ENCODE results near the gene PCSK6.

PCSK6 gene

DNA sequence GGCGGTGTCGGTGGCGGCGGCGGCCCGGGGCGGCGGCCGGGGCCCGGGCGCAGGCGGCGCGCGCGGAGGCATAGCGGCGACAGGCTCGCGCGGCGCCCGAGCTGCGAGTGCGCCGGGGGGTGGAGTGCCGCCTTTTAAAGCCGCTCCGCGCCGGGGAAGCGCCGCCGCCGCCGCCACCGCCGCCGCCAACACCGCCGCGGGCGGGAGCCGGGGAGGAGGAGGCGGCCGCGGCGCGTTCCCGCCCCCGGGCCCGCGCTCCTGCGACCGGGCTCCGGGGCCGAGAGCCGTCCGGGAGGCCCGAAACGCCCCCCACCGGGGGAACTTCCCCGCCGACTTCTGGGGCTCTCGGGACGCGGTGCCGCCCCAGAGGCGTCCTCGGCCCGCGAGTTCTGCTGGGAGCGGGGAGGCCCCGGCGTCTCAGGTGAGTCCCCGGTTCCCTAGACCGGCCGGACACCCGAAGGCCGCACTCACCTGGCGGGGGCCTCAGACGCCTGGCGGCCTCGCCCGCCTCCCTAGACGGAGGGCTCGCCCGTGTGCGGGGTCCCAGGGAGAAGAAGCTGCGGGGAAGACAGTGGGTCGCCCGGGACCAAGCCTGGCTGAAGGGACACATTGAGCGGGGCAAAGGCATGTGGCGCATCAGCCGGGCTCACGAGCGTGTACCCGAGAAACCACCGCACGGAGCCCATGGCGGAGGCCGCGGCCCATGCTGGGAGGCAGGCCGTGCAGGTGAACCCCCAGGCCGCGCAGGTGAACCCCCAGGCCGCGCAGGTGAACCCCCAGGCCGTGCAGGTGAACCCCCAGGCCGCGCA, at the start of gene PCSK6:
Gene PCSK6, minus strand, starts transcription at position 109 of the 809 bp plus-strand sequence. Its CDS starts 37 bp downstream, at position 72.
- intact Hi-C loops (cut with DNase I) = loop anchor here (10.0 kb wide), 1 partner anchor 185 kb away; no protein-coding TSS in a partner anchor
- peak in 36 of 42 donors; percentile 34 to 88 (median 71) for DNase-seq

DNA sequence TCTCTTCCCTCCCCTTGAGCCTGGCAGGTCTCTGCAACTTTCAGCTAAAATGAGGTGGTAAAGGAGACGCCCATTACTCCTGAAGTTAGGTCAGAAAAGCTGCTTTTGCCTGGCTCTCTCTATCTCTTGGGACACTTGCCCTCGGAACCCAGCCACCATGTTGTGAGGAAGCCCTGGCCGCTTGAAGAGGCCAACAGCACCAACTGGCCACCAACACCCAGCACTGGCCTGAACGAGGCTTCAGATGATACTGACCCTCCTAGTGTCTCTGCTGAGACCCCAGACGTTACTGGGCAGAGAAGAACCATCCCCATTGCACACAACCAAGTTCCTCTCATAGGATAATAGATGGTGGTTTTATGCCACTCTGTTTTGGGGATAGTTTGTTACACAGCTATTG, 49.5 kb upstream of the PCSK6 start:
- intact Hi-C loops (cut with DNase I) = no loop called here
- peak in 3 of 42 donors; percentile 8 to 34 (median 20) for DNase-seq

DNA sequence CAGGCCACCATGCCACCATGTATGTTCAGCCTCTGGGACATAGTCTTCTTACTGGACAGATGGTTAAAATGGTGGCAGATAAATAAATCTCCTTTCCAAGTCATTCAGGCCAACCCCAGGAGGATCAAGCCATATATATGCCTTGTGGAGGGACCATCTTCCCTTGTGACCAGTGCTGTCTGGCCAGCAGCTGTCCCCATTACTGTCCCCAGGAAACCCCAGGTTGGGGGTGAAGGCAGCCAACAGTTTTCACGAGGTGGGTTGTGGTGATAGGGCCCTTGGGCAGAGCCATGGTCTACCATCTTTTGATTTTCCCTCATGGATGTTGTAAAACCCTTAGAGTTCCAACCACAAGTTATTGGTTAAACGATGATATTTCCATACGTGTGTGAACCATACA, 48.7 kb upstream of the PCSK6 start:
- DNase-seq = peak in 5 of 42 donors; percentile 1 to 19 (median 14)
- intact Hi-C loops (cut with DNase I) = no loop called here

DNA sequence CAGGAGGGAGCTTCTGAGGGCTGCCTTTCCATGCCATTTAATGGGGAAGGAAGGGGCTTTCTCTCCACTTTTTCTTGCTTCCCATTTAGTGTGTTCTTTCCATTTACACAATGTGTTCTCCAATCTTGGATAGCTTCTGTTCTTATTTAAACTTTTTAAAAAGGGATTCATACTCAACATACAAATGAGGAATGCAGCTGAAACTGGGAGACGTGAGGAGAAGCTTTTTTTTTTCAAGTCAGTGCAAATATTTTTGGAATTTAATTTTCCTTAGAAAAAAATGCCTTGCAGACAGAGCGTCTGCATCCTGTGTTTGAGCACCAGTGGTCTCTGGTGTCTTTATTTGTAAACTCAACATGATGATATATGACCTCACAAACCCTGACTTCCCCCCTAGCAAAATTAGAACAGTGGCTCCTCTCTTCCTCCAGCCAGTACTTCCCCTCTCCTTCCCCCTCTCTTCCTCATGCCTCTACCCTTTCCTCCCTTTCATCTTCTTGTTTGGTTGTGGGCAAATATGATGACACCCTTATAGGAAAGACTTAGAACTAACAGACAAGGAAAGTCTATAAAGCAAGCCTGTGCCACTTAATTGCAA, 48.1 kb upstream of the PCSK6 start:
- intact Hi-C loops (cut with DNase I) = no loop called here
- DNase-seq = peak in 3 of 42 donors; percentile 1 to 19 (median 7)

DNA sequence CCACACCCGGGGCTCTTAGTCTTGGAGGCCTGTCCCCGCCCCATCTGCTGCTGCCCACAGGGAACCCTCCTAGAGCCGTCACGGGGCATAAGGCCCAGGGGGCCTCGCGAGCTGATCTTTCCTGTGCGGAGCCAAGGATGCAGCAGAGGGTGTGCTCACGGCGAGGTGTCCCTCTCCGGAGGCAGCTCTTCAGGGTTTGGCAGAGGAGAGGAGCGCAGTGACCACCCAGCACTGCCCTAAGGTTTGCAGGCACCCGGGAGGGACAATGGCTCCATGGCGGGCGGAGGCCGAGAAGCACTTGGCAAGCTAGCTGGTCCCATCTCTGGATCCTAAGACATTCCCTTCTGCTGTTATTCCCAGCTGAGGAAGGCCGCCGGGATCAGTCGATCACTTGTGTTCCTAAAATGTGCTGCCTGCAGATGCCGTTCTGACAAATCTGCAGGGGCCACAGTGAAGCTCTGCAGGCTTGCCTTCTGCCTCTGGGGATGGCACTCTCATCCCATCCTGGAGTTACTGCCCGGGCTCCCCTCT, 47.4 kb upstream of the PCSK6 start:
- peak in 5 of 42 donors; percentile 11 to 33 (median 30) for DNase-seq

DNA sequence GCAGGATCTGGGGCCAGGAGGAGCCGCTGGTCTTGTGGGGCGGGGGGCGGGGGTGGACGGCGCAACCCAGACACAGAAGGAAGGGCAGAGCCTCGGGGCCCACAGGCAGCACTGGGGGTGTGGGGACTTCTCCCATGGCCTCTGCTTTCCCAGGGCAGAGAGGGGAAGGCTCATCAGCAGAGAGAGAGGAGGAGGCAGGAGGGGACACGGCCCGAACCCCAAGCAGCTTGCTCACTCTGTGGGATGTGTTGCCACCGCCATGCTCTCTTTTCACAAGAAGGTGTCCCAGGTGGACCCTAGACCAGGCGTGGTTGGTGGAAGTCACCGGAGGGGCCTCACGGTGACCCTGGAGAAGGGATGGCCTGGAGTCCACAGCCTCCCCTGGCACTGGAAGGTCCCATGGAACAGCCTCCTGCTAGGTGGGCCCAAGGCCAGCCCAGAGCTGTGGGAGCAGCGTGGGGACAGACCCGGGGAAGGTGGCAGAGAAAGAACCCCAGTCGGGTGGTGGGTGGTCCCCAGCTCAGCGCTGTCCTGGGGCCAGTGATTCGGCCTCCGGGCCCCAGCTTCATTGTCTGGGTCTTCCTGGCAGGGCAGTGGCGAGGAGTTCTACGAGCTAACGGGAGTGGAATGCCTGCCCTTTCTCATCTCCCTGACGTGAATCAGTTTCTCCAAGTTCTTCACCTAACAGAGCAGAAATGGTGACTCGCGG, 46.8 kb upstream of the PCSK6 start:
- DNase-seq = peak in 4 of 42 donors; percentile 13 to 32 (median 26)
- intact Hi-C loops (cut with DNase I) = no loop called here

More for the DNA sequence above, 47.4 kb upstream of the PCSK6 start:
- intact Hi-C loops (cut with DNase I) = no loop called here

DNA sequence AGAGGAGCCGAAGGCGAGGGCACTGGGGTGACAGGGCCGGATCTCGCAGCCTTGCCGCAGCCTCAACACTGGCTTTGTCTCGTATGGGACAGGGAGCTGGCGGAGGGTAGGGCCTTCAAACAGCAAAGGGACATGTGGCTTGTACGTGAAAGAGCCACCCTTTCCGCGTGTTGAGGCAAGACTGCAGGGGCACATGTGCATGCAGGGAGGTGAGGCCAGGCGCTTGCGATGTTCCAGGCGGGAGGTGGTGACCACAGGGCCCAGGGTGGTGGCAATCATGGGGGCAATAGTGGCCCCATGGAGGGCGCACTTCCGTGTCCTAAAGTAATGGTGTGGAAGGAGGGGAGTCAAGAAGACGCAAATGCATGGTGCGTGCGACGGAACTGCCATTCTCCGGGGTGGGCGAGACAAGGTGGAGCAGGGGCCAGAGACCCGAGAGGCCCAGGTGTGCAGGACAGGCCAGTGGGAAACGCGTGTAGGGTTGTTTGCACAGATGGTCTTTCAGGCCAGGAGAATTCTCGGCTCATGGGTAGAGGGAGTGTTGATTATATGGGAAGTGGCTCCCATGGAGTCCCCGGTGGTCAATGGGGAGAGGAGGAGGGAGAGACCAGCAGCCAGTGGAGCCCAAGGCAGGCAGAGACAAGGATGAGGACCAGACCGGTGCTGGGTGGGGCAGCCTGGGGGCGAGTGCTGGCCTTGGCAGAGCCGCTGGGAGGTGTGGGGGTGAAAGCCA, 45.8 kb upstream of the PCSK6 start:
- intact Hi-C loops (cut with DNase I) = no loop called here
- DNase-seq = peak in 4 of 42 donors; percentile 5 to 30 (median 23)

DNA sequence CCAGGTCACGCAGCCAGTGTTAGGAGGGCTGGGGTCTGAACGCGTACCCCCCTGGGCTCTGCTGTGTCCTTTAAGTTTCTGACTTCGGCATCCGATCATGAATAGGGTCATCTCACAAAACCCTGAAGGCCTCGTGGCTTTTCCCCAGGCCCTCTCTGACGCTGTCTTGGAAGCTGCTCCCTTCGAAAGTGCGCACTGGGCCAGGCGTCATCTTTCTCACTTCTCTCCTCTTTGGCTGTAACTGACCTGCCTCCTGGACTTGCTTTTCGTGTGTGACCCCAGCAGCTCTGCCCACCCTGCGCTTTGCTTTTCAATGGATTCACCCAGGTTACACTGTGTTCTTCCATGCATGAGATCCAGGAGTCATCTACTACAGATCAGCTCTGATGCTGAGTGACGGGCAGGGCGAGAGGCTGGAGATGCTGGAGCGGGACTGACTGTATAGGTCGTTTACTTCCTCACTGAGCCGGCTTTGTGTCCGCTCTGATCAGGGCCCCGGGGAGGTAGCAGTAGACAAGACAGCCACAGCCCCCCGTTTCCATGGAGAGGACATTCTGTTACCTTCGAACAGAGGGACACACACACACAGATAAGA, 45.0 kb upstream of the PCSK6 start:
- DNase-seq = peak in 3 of 42 donors; percentile 4 to 30 (median 28)

DNA sequence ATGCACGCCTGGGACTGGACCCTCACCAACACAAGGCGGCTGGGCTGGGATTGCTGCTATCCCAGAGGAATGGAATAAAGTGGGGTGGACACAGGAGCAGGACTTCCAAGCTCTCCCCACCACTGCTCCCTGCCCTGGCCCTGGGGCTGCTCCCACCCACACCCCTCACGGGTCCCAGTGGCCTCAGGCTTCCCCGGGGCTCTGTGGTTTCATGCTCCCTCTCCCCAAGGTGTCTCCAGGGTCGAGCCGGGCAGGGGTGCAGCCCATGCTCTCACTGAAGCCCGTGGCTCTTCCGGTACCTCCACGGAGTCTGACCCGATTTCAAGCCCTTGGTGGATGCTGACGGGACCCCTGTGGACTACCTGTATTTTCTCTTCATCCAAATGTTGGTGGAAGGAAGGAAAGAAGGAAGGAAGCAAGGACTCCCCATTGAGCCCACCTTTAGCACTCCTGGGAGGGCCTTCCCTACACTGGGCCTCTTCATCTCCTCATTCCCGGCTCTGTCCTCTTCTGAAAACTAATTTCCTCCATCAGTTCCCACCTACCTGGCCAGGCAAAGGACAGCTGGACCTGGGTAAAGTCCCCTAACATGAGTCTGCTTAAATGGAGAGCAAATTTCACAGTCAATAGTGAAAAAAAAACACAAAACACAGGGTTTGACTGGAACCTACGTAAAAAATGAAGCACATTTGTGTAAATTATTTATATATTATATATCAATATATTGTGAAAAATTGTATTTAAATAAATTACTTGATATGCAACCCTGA, 44.0 kb upstream of the PCSK6 start:
- DNase-seq = peak in 4 of 42 donors; percentile 6 to 32 (median 14)
- intact Hi-C loops (cut with DNase I) = no loop called here

More for the DNA sequence above, 45.0 kb upstream of the PCSK6 start:
- intact Hi-C loops (cut with DNase I) = no loop called here

DNA sequence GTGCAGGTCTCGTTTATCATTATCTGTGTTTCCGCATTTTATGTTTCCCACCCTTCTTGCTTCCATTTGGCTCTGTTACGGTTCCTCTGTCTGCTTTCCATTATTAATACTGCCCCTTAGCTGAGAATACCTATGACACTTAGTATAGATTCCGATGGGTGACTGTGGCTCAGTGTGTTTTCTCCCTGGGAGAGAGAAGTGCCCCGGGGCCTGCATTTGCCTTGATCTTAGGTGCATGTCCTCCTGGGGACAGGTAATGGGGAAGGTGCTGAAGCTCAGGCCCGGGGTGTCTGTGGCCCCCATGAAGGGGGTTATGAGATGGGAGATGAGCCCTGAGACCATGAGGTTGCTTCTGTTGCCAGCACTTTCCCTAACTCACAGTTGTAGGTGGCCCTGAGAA, 43.4 kb upstream of the PCSK6 start:
- peak in 2 of 42 donors; percentile 4 to 38 for DNase-seq
- intact Hi-C loops (cut with DNase I) = no loop called here

DNA sequence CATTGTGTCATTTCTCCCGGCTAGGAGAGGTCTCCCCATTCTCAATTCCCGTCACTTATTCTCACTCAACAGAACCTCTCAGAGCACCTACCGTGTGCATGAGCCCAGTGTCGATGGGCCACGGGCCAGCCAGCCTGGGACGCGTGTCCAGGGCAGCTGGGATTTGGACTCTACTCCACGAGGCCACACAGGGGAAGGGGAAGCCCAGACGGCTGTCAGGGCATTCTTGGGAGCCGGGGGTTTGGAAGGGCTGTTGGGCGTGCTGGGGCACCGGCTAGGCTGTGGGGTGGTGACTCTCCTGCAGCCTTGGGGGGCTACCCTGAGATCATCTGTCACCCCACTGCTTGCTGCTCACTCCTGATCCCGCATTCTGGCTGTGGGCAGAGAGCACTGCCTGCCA, 41.7 kb upstream of the PCSK6 start:
- DNase-seq = peak in 3 of 42 donors; percentile 6 to 35 (median 32)
- intact Hi-C loops (cut with DNase I) = no loop called here

DNA sequence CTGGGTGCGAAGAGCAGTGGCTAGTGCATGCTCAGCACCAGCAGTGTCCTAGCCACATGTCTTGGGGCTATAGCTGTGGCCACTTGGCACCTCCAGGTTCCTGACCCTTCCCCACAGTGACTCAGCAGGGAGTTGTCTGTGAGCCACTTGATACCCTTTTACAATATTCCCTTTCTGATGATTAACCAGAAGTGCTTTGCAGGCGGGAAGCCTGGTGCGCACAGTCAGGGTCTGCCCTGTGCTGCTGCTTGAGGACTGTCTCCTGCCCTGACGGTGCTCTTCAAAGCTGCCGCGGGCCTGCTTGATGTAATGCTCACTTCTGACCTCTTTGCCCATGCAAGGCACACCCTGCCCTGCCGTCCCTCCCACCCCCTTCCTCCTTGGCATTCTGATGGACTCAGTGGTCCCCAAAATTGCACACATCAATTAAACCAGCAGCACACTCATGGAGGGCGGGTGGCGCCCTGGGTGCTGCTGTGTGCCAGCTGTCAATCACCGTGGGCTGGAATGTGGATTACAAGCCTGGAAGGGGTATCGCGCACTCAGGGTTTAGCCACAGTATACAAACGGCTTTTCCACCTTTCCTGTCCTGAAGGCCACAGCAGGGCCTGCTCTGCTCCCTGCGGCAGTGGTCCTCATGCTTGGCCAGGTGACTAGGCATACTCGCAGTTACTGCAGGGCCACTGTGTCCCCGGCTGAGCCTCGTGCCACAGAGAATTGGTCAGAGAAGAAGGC, 40.9 kb upstream of the PCSK6 start:
- intact Hi-C loops (cut with DNase I) = no loop called here
- DNase-seq = peak in 4 of 42 donors; percentile 3 to 33 (median 23)

DNA sequence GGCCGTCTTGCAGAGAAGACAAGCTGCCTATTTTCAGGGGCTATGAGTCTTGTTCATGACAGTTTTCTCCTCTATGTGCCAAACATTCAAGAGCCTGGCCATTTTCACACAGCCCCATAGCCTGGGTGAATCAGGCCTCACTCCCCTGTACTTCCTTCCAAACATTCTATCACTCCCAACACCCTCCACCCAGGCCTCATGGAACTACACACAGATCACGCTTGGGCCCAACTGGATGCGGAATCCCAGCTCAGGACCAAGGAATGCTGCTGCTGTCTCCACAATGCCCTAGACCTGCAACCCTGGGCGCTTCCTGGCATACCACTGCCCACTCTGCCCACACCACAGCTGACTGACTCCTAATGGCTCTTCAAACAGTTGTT, 39.4 kb upstream of the PCSK6 start:
- DNase-seq = peak in 2 of 42 donors; percentile 2 to 22

DNA sequence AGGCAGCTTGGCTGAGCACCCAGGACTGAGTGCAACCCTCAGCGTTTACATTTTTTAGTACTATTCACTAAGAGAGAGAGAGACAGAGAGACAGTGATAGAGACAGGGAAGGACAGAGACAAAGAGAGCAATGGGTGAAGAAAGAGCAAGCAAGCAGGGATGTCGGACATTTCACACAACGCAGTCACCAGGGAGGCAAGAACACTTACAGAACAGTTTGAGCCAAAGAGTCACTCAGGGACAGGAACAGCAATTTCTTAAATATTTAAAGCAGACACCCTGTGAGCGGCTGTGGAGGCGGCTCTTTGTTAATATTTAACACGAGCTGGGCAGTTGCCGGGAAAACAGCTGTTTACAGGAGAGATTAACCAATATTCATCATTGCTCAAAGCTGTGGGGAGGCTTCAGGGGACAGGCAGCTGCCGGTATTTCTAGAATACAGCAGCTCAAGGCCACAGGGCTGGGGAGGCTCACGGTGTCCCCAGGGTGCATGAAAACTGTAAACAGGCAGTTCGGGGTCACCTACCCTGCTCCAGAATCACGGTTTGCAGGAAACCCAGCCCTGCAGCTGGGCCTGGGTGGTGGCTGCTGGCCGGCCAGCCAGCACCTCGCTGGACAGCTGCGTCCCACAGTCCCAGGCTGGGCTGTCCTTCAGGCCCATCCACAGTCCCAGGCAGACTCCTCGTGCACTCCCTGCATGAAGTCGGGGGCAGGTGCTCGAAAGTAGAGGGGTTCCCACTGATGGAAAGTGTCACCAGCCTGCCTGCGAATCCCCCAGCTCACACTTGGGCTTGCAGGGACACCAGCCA, 38.8 kb upstream of the PCSK6 start:
- intact Hi-C loops (cut with DNase I) = no loop called here
- DNase-seq = peak in 5 of 42 donors; percentile 15 to 57 (median 50)

More for the DNA sequence above, 39.4 kb upstream of the PCSK6 start:
- intact Hi-C loops (cut with DNase I) = no loop called here

DNA sequence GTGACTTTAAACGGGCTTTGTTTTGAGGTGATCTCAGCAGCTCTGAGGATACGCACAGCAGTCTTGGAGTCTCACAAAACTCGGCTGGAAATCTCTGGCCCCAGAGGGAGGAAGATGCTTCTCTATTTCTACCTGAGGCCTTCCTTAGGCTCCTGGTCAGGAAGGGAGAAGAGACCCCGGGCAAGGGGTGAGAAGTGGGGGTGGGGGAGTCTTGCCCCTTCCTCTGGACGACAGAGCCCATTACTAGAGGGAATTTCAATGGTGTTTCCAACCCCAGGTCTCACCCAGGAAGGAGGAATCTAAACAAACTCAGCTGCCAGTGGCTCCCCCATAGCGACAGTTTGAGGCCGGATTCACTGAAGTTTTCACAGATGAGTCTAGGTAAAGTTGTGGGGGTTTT, 37.4 kb upstream of the PCSK6 start:
- peak in 2 of 42 donors; percentile 19 to 31 for DNase-seq
- intact Hi-C loops (cut with DNase I) = no loop called here

DNA sequence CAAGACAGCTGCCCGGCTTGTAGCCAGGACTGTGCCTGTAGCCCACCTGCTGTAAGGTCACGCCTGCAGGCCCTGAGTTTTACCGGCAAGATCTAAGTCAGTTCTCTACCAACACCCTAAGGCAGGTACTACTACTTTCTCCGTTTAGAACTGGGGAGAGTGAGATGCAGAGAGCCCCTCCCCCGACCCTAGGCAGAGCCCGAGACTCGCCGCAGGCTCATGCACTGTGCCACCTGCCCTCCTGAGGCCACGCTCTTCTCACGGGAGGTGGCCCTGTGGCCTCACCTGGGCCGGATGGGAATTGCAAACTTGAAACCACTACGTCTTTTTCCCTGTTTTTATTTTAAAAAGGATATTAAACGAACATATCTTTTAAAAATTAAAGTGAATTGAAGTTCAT, 36.9 kb upstream of the PCSK6 start:
- intact Hi-C loops (cut with DNase I) = no loop called here
- DNase-seq = peak in 2 of 42 donors; percentile 20 to 30
